DOHH2 (cell line): ENCODE measurements around the gene ANKZF1.
A peak's percentile ranks its signal among the peaks of the same experiment; 100 is the strongest.

ENCODE experiments used
- H3F3A ChIP-seq: fragments of 200-600 bp; sonication (generic), shearing (Covaris generic); 2 replicates; pipeline ENCODE4 v1.6.0; 2016; ENCODE audit warnings: antibody characterized with exemption, mild to moderate bottlenecking; ENCODE audit not compliant: control insufficient read depth, insufficient read depth
- H3K27ac ChIP-seq: fragments of 200-600 bp; sonication (generic); 2 replicates; pipeline ENCODE4 v1.5.1; 2014; ENCODE audit warnings: low read depth, mild to moderate bottlenecking, low read length, moderate library complexity
- H3K27me3 ChIP-seq: fragments of 200-600 bp; sonication (generic); 2 replicates; pipeline ENCODE4 v1.6.1; 2014; ENCODE audit warnings: mild to moderate bottlenecking, low read length, mixed read lengths; ENCODE audit not compliant: control insufficient read depth
- H3K36me3 ChIP-seq: fragments of 200-600 bp; sonication (generic); 2 replicates; pipeline ENCODE4 v1.6.1; 2014; ENCODE audit warnings: mild to moderate bottlenecking, low read length, moderate library complexity, mixed read lengths; ENCODE audit not compliant: control insufficient read depth
- H3K4me1 ChIP-seq: fragments of 200-600 bp; sonication (generic); 2 replicates; pipeline ENCODE4 v1.6.1; 2014; ENCODE audit warnings: mild to moderate bottlenecking, low read length, mixed read lengths; ENCODE audit not compliant: control insufficient read depth
- H3K4me2 ChIP-seq: fragments of 200-600 bp; sonication (generic); 2 replicates; pipeline ENCODE4 v1.6.0; 2014; ENCODE audit warnings: mild to moderate bottlenecking, low read length, moderate library complexity
- H3K4me3 ChIP-seq: fragments of 200-600 bp; sonication (generic); 2 replicates; pipeline ENCODE4 v1.5.1; 2014; ENCODE audit warnings: mild to moderate bottlenecking, low read length, mixed read lengths
- H3K79me2 ChIP-seq: fragments of 200-600 bp; sonication (generic); 2 replicates; pipeline ENCODE4 v1.6.1; 2014; ENCODE audit warnings: mild to moderate bottlenecking, low read length, mixed read lengths; ENCODE audit not compliant: control insufficient read depth
- H3K9me2 ChIP-seq: fragments of 200-600 bp; sonication (generic); replicated peaks from 2 replicates; pipeline ENCODE4 v1.6.1; 2014; ENCODE audit warnings: mild to moderate bottlenecking, low read length, mixed read lengths; ENCODE audit not compliant: control insufficient read depth
- H3K9me3 ChIP-seq: fragments of 200-600 bp; sonication (generic); 2 replicates; pipeline ENCODE4 v1.6.1; 2014; ENCODE audit warnings: antibody characterized with exemption, low read length, mixed read lengths; ENCODE audit not compliant: control insufficient read depth, insufficient read depth
- H4K20me1 ChIP-seq: fragments of 200-600 bp; sonication (generic); 2 replicates; pipeline ENCODE4 v1.6.0; 2014; ENCODE audit warnings: low read depth, mild to moderate bottlenecking, antibody characterized with exemption, low read length, moderate library complexity; ENCODE audit not compliant: control insufficient read depth, insufficient read depth
- EZH2phosphoT487 ChIP-seq: fragments of 200-600 bp; sonication (generic); IDR thresholded peaks from 2 replicates; pipeline ENCODE4 v1.6.1; 2017; ENCODE audit warnings: borderline replicate concordance, mild to moderate bottlenecking, antibody characterized with exemption, low read length, moderate library complexity, mixed read lengths
- TF ChIP-seq, protein P1 (sequence below): fragments of 200-600 bp; sonication (generic); IDR thresholded peaks from one replicate; pipeline ENCODE4 v1.5.1; 2014; ENCODE audit warnings: antibody characterized with exemption, mild to moderate bottlenecking, low read depth, low read length; ENCODE audit not compliant: poor library complexity, severe bottlenecking

ANKZF1 gene

DNA sequence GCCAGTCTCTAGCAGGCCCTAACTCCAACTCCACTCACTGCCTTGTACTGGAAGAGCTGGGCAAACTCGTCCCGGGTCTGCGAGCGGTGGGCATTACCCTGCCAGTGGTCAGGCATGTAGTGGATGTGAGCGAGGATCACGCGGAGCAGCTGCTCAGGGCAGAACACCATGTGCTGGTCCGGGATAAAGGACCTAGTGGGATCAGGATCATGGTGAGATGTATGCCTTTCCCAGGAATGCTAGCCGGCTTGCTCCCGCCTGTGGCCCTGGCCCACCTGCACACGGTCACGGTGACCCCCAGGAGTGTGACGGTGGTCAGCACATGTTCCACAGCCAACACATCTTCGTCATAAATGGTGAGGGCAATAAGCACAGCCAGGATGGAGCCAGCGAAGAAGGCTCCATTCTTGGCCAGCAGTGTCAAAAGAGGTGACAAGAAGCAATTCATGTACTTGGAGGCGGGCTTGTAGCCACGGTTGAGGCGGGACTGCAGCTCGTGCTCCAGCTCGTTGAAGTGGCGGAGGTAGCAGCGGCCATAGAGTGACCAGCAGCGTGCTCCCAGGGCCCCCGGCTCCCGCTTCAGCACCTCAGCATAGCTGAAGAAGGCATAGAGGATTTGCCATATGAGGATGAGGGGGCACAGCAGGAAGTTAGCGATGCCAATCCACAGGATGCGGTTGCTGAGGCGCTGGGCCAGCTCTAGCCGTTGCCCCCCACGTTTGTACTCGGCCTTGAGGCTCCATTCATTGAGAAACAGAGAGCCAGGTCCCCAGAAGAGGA lies 5.6 kb upstream of the ANKZF1 start:
- H3K27me3 ChIP-seq: no peaks in the 10 kb centered on the region
- peaks cover 21% of the 10 kb centered on the region for H3K79me2 ChIP-seq
- H3K36me3 ChIP-seq: peaks cover 78% of the 10 kb centered on the region
- peaks cover 16% of the 10 kb centered on the region for H3K4me1 ChIP-seq
- H3K27ac ChIP-seq: no peak overlapping the region
- H3K4me3 ChIP-seq: no peak overlapping the region
- H3F3A ChIP-seq: no peaks in the 10 kb centered on the region
- H3K9me3 ChIP-seq: no peaks in the 10 kb centered on the region
- no peak for TF ChIP-seq EZH2phosphoT487
- TF ChIP-seq, protein P1, sequence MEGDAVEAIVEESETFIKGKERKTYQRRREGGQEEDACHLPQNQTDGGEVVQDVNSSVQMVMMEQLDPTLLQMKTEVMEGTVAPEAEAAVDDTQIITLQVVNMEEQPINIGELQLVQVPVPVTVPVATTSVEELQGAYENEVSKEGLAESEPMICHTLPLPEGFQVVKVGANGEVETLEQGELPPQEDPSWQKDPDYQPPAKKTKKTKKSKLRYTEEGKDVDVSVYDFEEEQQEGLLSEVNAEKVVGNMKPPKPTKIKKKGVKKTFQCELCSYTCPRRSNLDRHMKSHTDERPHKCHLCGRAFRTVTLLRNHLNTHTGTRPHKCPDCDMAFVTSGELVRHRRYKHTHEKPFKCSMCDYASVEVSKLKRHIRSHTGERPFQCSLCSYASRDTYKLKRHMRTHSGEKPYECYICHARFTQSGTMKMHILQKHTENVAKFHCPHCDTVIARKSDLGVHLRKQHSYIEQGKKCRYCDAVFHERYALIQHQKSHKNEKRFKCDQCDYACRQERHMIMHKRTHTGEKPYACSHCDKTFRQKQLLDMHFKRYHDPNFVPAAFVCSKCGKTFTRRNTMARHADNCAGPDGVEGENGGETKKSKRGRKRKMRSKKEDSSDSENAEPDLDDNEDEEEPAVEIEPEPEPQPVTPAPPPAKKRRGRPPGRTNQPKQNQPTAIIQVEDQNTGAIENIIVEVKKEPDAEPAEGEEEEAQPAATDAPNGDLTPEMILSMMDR: no peak
- H3K9me2 ChIP-seq: no peaks in the 10 kb centered on the region
- H3K4me2 ChIP-seq: no peak overlapping the region
- H4K20me1 ChIP-seq: no peaks in the 10 kb centered on the region

- TF ChIP-seq, protein P1: no peak
- TF ChIP-seq EZH2phosphoT487: no peak
- peaks cover 29% of the 10 kb centered on the region for H3K79me2 ChIP-seq
- peaks cover 68% of the 10 kb centered on the region for H3K36me3 ChIP-seq
- no peaks in the 10 kb centered on the region for H3K27me3 ChIP-seq
- H3K9me2 ChIP-seq: no peaks in the 10 kb centered on the region
- H3K27ac ChIP-seq: no peak overlapping the region
- no peak overlapping the region for H3K4me3 ChIP-seq
- H4K20me1 ChIP-seq: no peaks in the 10 kb centered on the region
- H3K4me1 ChIP-seq: peaks cover 12% of the 10 kb centered on the region
- no peaks in the 10 kb centered on the region for H3K9me3 ChIP-seq
- H3K4me2 ChIP-seq: no peak overlapping the region
- H3F3A ChIP-seq: no peaks in the 10 kb centered on the region
These were observed 4.3 kb upstream of the ANKZF1 start for GRCh38 chr2:219225350-219225749.

DNA sequence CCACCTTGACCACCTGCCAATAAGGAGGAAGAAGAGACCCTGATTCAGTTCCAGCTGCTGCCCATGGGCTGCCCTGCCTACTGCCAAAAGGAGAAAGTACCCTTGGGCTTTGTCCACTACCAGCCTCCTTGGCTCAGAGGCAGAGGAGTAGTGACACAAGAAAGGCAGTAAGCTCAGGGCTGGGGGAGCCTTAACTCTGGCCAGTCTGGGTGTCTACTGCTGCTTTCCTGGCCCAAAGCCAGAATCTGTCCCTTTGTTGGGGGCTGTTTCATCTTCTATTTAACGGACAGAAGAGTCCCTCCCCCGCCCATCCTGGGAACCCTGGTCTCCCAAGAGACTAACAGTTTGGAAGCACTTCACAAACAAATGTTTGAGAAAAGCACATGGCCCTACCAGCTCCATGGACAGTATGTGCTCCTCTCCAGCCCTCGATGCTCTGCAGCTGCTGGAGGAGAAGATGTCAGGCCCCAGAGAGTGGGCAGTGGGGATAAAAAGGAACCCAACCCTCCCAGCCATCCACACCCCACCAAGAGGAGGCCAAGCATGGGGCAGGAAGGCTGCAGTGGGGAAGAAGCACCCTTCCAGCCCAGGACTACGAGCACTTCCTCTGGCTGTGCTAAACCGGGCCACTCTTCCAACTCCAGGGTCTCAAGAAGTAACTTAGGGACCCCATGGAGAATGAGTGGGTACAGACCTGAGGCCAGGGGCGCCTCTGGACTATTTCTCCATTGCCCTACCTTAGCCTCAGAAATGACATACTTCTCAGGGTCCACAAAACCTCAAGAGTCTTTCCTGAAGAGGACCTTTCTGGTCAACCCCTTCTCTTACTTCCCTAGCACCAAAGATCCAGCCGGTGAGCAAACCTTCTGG lies 1.3 kb upstream of the ANKZF1 start:
- peaks cover 31% of the 10 kb centered on the region for H3K4me1 ChIP-seq
- no peaks in the 10 kb centered on the region for H3K9me2 ChIP-seq
- peak overlapping the region; percentile 72; the same call in 1 of the 2 replicates for H3K27ac ChIP-seq
- H3K27me3 ChIP-seq: no peaks in the 10 kb centered on the region
- no peaks in the 10 kb centered on the region for H4K20me1 ChIP-seq
- H3K4me3 ChIP-seq: peak overlapping the region; percentile 88
- peaks cover 53% of the 10 kb centered on the region for H3K79me2 ChIP-seq
- H3K9me3 ChIP-seq: no peaks in the 10 kb centered on the region
- peak overlapping the region; percentile 84 for H3K4me2 ChIP-seq
- no peaks in the 10 kb centered on the region; the same call in 1 of the 2 replicates for H3F3A ChIP-seq
- no peak for TF ChIP-seq EZH2phosphoT487
- TF ChIP-seq, protein P1: no peak
- peaks cover 74% of the 10 kb centered on the region for H3K36me3 ChIP-seq
